GM13976 (cell line): Measurements from ENCODE around the gene NUP62.

Experiments used
- DNase-seq: peaks from one replicate; pipeline ENCODE4 v3.0.0; 2012; ENCODE audit warnings: low spot score
- CTCF ChIP-seq: IDR thresholded peaks from 2 replicates; pipeline ENCODE4 v1.5.1; 2012; ENCODE audit warnings: borderline replicate concordance, mild to moderate bottlenecking; ENCODE audit not compliant: insufficient read depth; ENCODE audit errors: extremely low read depth, missing control alignments, control extremely low read depth
- in situ Hi-C: fragments of 300-500 bp; cut with MboI; formaldehyde crosslinking; loops from one replicate; pipeline ENCODE4 v1.12.0; 2022; ENCODE audit warnings: low sequenced_read_pairs, mixed read lengths, inconsistent platforms; ENCODE audit not compliant: unreplicated experiment

NUP62 gene

GRCh38 chr19:49894011-49894664 lies 35.2 kb downstream of the NUP62 start:
- in situ Hi-C loops: no loop called here
- no peak for TF ChIP-seq CTCF
- DNase-seq: no peak

DNA sequence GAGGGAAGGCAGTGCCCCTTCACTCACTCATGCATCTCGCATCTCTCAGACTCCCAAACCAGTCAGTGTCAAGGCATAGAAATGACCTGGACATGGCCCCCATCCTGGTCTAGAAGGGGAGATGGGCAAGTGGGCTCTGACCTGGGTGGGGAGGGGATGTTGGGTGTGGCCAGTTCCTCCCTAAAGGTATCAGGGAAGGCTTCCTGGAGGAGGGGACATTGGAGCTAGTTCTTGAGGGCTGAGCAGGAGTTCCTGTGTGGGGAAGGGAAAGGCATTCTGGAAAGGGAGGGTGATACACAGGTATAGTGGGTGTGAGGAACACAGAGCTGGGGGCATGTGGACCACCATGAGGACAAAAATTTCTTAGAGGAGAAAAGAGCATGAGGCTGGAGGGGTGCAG lies 36.6 kb downstream of the NUP62 start:
- in situ Hi-C loops: no loop called here
- no peak for DNase-seq
- no peak for TF ChIP-seq CTCF

DNA sequence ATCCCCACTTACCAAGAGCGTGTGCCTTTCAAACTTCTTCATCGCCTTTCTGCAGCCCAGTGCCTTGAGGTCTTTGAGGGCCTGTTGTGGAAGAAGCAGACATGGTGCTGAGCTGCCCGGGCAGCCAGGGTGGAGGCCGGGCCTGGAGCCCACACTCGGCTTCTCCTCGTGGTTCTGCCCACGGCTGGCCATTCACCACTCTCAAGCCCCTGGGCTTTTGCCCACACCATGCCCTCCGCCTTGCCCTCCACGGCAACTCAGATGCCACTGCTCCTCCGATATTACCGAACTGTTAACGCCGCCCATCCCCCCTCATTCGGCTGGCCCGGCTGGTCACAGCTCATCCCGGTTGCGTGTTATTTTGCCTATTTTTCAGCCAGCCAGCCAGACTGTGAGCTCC lies 37.9 kb downstream of the NUP62 start:
- in situ Hi-C loops: no loop called here
- TF ChIP-seq CTCF: no peak
- DNase-seq: no peak

GRCh38 chr19:49890349-49891311 lies 38.7 kb downstream of the NUP62 start:
- in situ Hi-C loops: no loop called here
- no peak for TF ChIP-seq CTCF
- DNase-seq: peak; percentile 85

GRCh38 chr19:49889687-49890348 lies 39.5 kb downstream of the NUP62 start:
- peak; percentile 72 for DNase-seq
- peak; percentile 92 for TF ChIP-seq CTCF
- in situ Hi-C loops: no loop called here

GRCh38 chr19:49889038-49889686 lies 40.1 kb downstream of the NUP62 start:
- TF ChIP-seq CTCF: no peak
- no peak for DNase-seq
- in situ Hi-C loops: no loop called here
